GM12878 (cell line): ENCODE measurements around the gene GALNT18. TPM values are rescaled to one million over a fixed set of nuclear protein-coding genes. Genes with fewer than 3 reads are reported as not detected.

Source experiments
- ATAC-seq: fragments of 200-7000 bp; cut with Tn5 transposase; 3 replicates; pipeline ENCODE4 v1.9.1; 2020; ENCODE audit warnings: mild to moderate bottlenecking, moderate library complexity
- BruUV-seq: library from RNA; stranded (reverse); fragments of 400-500 nt; replicated peaks from 2 replicates; lab custom pipeline; 2021; lab: Mats Ljungman, UMichigan
- CTCF ChIA-PET: fragments of 300-600 bp; sonication (Branson Sonifier 250); formaldehyde crosslinking; extraction: SDS; loops from one replicate; lab custom pipeline; 2021; ENCODE audit warnings: inconsistent platforms; lab: Yijun Ruan, JAX
- POLR2A ChIA-PET: fragments of 350-600 bp; formaldehyde crosslinking; extraction: SDS; loops from one replicate; lab custom pipeline; 2021; ENCODE audit warnings: inconsistent platforms; lab: Charles Lee
- RAD21 ChIA-PET: fragments of 300-600 bp; sonication (Branson Sonifier 250); formaldehyde crosslinking; loops from one replicate; lab custom pipeline; 2023; ENCODE audit warnings: antibody characterized with exemption; ENCODE audit not compliant: unreplicated experiment; lab: Charles Lee
- SMC1A ChIA-PET: fragments of 300-600 bp; sonication (Branson Sonifier 250); formaldehyde crosslinking; loops from one replicate; lab custom pipeline; 2023; ENCODE audit not compliant: unreplicated experiment, uncharacterized antibody; lab: Charles Lee
- DNase-seq: peaks from one replicate; pipeline ENCODE4 v3.0.0-alpha.2; 2011; ENCODE audit warnings: low read depth, low spot score
- FAIRE-seq: peaks from 3 replicates; lab custom pipeline; 2011; peaks lifted over from hg19 to GRCh38; lab: Jason Lieb, UNC
- H2AFZ ChIP-seq: 2 replicates; pipeline ENCODE4 v1.6.0; 2011; ENCODE audit warnings: low read depth, low read length, control low read depth; ENCODE audit not compliant: control insufficient read depth
- H3K27ac ChIP-seq: 2 replicates; pipeline ENCODE4 v1.5.1; 2011; ENCODE audit warnings: control low read depth; ENCODE audit not compliant: control insufficient read depth, insufficient read depth
- H3K27me3 ChIP-seq, 2 experiments: replicated peaks in 1 of 2; 2 replicates each; pipeline versions ENCODE4 v1.6.0 to v1.6.1; 2011; ENCODE audit warnings: low read length in 1 of 2; ENCODE audit not compliant: control insufficient read depth in 2 of 2, insufficient read depth in 2 of 2
- H3K36me3 ChIP-seq, 2 experiments: 2 replicates each; pipeline ENCODE4 v1.5.1; 2011; ENCODE audit warnings: low read length in 1 of 2; ENCODE audit not compliant: control insufficient read depth in 2 of 2, insufficient read depth in 2 of 2
- H3K4me1 ChIP-seq: 2 replicates; pipeline ENCODE4 v1.6.1; 2011; ENCODE audit warnings: mild to moderate bottlenecking, low read length, moderate library complexity, mixed read lengths; ENCODE audit not compliant: control insufficient read depth, insufficient read depth
- H3K4me2 ChIP-seq: 2 replicates; pipeline ENCODE4 v1.6.0; 2011; ENCODE audit warnings: control low read depth; ENCODE audit not compliant: control insufficient read depth, insufficient read depth
- H3K4me3 ChIP-seq: fragments of 200-600 bp; sonication (generic); 2 replicates; pipeline ENCODE4 v1.5.1; 2016
- H3K79me2 ChIP-seq: 2 replicates; pipeline ENCODE4 v1.6.0; 2011; ENCODE audit warnings: low read length; ENCODE audit not compliant: control insufficient read depth, insufficient read depth
- H3K9ac ChIP-seq: 2 replicates; pipeline ENCODE4 v1.8.0; 2011; ENCODE audit warnings: low read length, control low read depth, mixed read lengths; ENCODE audit not compliant: control insufficient read depth, insufficient read depth
- H3K9me3 ChIP-seq: replicated peaks from 3 replicates; pipeline ENCODE4 v1.5.1; 2011; ENCODE audit warnings: mild to moderate bottlenecking, low read length; ENCODE audit not compliant: control insufficient read depth, insufficient read depth
- H4K20me1 ChIP-seq: 2 replicates; pipeline ENCODE4 v1.6.0; 2011; ENCODE audit not compliant: control insufficient read depth, insufficient read depth
- MTA3 ChIP-seq: IDR thresholded peaks from 2 replicates; pipeline ENCODE4 v1.6.1; 2012; ENCODE audit warnings: low read length, inconsistent platforms, borderline replicate concordance
- TARDBP ChIP-seq: IDR thresholded peaks from 2 replicates; pipeline ENCODE4 v1.6.1; 2016; ENCODE audit warnings: borderline replicate concordance
- WGBS: methylation state at CpG from one replicate; pipeline ENCODE4 v1.1.6; 2016; ENCODE audit warnings: low lambda C conversion rate; ENCODE audit not compliant: insufficient replicate concordance, insufficient coverage; ENCODE audit errors: missing lambda C conversion rate; 5-methylcytosine and 5-hydroxymethylcytosine counted together
- in situ Hi-C: fragments of 300-500 bp; cut with MboI; formaldehyde crosslinking; loops from 9 replicates; pipeline ENCODE4 v1.14.3; 2018; ENCODE audit warnings: mixed read lengths
- intact Hi-C: fragments of 100-400 bp; cut with micrococcal nuclease; formaldehyde crosslinking; loops from one replicate; pipeline ENCODE4 v1.14.2; 2022; ENCODE audit not compliant: unreplicated experiment
- polyA plus RNA-seq, 11 experiments: library from polyadenylated mRNA; depleted of rRNA in 4 of 11; unstranded in 6 of 11; stranded (reverse) in 5 of 11; fragments of >200 nt; fragmentation: Nextera tagmentation in 4 of 11; fragmentation: Illumina TruSeq in 1 of 11; extraction: Ambion mirVana in 4 of 11; extraction: Trizol in 1 of 11; gene quantifications; 1 replicate in 1 of 11; 2 replicates in 10 of 11; pipeline versions ENCODE4 v1.2.1 to v1.2.3, GENCODE V29; 2011 to 2016; ENCODE audit warnings: inconsistent platforms in 2 of 11, missing spikeins in 2 of 11, low read depth in 1 of 11
- total RNA-seq, 4 experiments: library from RNA; depleted of rRNA in 3 of 4; stranded (reverse); fragments of >200 nt in 3 of 4; fragmentation: Illumina TruSeq in 1 of 4; extraction: Trizol in 1 of 4; gene quantifications; 2 replicates each; pipeline versions ENCODE4 v1.2.1 to v1.2.3, GENCODE V29; 2013 to 2021
- TF ChIP-seq, protein P1 (sequence below), 3 experiments: IDR thresholded peaks in 2 of 3; conservative IDR thresholded peaks in 1 of 3; 2 replicates each; pipeline ENCODE4 v1.5.1; 2011; ENCODE audit warnings: low read depth in 3 of 3, low read length in 3 of 3, mild to moderate bottlenecking in 3 of 3, control low read depth in 2 of 3, moderate library complexity in 2 of 3, inconsistent platforms in 1 of 3, mixed read lengths in 1 of 3; ENCODE audit not compliant: control insufficient read depth in 2 of 3, insufficient read depth in 1 of 3; ENCODE audit errors: extremely low read depth in 1 of 3

The GALNT18 gene
- total and polyA plus RNA-seq, 10 of the 15 experiments (the other 5 are each of a cell fraction or from before 2014, with no cell fraction given) = 1.2 to 14.2 (median 6.3) TPM

DNA sequence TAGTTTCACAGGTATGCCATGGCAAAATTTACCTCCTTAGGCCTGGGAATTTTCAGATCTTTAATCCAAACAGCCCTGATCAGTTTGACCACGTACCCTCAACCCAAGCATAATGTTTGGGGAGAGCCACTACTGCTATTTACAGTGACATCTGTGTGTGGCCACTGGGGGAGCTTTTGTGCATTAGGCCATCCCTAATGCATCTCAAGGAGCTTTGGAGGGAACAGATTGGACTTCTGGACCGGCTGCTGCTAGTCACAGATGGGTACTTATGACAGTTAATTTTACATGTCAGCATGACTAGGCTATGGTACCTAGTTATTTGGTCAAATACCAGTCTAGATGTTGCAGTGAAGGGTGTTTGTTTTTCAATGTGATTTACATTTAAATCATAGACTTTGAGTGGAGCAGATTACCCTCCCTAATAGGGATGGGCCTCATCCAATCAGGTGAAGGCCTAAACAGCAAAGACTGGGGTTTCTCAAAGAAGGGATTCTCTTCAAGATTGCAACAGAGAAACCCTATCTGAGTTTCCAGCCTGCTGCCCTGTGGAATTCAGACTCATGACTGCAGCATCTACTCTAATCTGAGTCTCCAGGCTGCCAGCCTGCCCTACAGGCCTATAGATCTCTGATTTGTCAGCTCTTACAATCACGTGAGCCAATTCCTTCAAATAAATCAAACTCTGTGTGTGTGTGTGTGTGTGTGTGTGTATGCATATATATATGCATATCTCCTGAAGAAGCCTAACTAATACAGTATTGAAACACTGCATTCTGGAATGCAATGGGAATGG lies 38.0 kb upstream of the GALNT18 start:
- RAD21 ChIA-PET = interaction anchor here (1.7 kb wide), 1 partner anchor 9 kb away, joined by 7 read pairs; no protein-coding TSS in a partner anchor
- CTCF ChIA-PET = interaction anchor here (1.1 to 2.5 kb wide), 2 partner anchors 25 to 39 kb away, joined by 3 to 8 read pairs; no protein-coding TSS in a partner anchor
- Histone ChIP-seq H2AFZ (no peak overlapping the region; the same call in 1 of the 2 replicates), H3K36me3 (no peaks in the 10 kb centered on the region), H3K79me2 (no peaks in the 10 kb centered on the region), H3K9me3 (no peaks in the 10 kb centered on the region), H3K27ac (no peak overlapping the region), H3K9ac (no peak overlapping the region), H3K4me1 (peaks cover 3% of the 10 kb centered on the region; the same call in 1 of the 2 replicates), H3K4me2 (no peak overlapping the region), H3K27me3 (peaks cover 0 to 3% of the 10 kb centered on the region in 2 experiments; a peak in 3 of 4 replicates), H4K20me1 (no peaks in the 10 kb centered on the region), H3K4me3 (no peak overlapping the region)
- no TSS peak for BruUV-seq
- ATAC-seq (peak; percentile 62; the same call in 2 of the 3 replicates), FAIRE-seq (no peak), DNase-seq (no peak)
- intact Hi-C loops = no loop called here
- POLR2A ChIA-PET = no interaction called here
- SMC1A ChIA-PET = interaction anchor here (0.6 kb wide), 1 partner anchor 286 kb away, joined by 4 read pairs; no protein-coding TSS in a partner anchor
- TF ChIP-seq TARDBP = no peak
- TF ChIP-seq, protein P1, sequence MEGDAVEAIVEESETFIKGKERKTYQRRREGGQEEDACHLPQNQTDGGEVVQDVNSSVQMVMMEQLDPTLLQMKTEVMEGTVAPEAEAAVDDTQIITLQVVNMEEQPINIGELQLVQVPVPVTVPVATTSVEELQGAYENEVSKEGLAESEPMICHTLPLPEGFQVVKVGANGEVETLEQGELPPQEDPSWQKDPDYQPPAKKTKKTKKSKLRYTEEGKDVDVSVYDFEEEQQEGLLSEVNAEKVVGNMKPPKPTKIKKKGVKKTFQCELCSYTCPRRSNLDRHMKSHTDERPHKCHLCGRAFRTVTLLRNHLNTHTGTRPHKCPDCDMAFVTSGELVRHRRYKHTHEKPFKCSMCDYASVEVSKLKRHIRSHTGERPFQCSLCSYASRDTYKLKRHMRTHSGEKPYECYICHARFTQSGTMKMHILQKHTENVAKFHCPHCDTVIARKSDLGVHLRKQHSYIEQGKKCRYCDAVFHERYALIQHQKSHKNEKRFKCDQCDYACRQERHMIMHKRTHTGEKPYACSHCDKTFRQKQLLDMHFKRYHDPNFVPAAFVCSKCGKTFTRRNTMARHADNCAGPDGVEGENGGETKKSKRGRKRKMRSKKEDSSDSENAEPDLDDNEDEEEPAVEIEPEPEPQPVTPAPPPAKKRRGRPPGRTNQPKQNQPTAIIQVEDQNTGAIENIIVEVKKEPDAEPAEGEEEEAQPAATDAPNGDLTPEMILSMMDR (IDR thresholded peaks at IDR 0.05 in 2 of 3, conservative IDR thresholded peaks at IDR 0.05 in 1 of 3; ENCODE audit: control insufficient read depth in 2 of 3, extremely low read depth in 1 of 3, insufficient read depth in 1 of 3, low read depth in 3 of 3, low read length in 3 of 3) = peak; percentile 12 to 49 (median 31); a peak in 4 of 6 replicates
- TF ChIP-seq MTA3 = no peak
- in situ Hi-C loops = no loop called here
- WGBS = 35% methylated on average over 3 of the region's 3 CpGs
